ENCODE results near the gene CTXN1. TPM values are rescaled to one million over a fixed set of nuclear protein-coding genes. Genes with fewer than 3 reads are reported as not detected.

CTXN1 gene
- total and polyA plus RNA-seq, 3 donors from 2014 or later = 19.4 to 67.2 (median 40.1) TPM

- intact Hi-C loops (cut with DNase I; ENCODE audit: low total_unique reads) = no loop called here
- H3K9me3 ChIP-seq = no peaks in the 10 kb centered on the region
- no peak for DNase-seq
- H3K4me1 ChIP-seq = no peaks in the 10 kb centered on the region
- no peak overlapping the region for H3K27ac ChIP-seq
- H3K4me3 ChIP-seq = no peak overlapping the region
- 86 to 96% methylated on average over 3 of the region's 3 CpGs for WGBS, 2 donors
- TF ChIP-seq CTCF (IDR thresholded peaks at IDR 0.05) = no peak
- TF ChIP-seq POLR2A (IDR thresholded peaks at IDR 0.05) = no peak
- no peaks in the 10 kb centered on the region for H3K36me3 ChIP-seq (ENCODE audit: low read depth, missing control alignments)
- no peaks in the 10 kb centered on the region for H3K27me3 ChIP-seq
Measured at GRCh38 chr19:7881910-7882309, 44.0 kb downstream of the CTXN1 start.

DNA sequence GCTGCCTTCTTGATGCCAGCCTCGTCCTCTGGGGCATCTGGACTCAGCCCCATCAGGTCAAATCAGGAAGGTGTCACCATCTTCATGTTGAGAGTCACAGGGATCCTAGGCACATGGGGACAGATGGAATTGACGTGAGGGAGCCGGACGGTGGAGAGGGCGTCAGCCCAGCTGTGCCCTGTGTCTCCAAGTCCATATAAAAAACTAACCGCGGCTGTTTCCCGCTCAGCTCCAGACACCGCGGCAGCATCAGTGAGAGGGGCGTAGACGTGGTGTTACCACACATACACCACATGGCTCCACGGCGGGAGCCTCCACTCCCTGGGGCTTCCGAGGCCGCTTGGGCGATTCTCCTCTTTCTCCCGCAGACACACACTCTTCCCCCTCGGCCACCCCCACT lies 46.1 kb downstream of the CTXN1 start:
- 83 to 92% methylated on average over 19 of the region's 19 CpGs for WGBS, 2 donors
- H3K36me3 ChIP-seq (ENCODE audit: low read depth, missing control alignments) = no peaks in the 10 kb centered on the region
- H3K9me3 ChIP-seq = no peaks in the 10 kb centered on the region
- H3K27ac ChIP-seq = no peak overlapping the region
- no peak overlapping the region for H3K4me3 ChIP-seq
- intact Hi-C loops (cut with DNase I; ENCODE audit: low total_unique reads) = no loop called here
- H3K27me3 ChIP-seq = no peaks in the 10 kb centered on the region
- DNase-seq = no peak
- TF ChIP-seq POLR2A (IDR thresholded peaks at IDR 0.05) (no peak), CTCF (IDR thresholded peaks at IDR 0.05) (no peak)
- H3K4me1 ChIP-seq = no peaks in the 10 kb centered on the region

DNA sequence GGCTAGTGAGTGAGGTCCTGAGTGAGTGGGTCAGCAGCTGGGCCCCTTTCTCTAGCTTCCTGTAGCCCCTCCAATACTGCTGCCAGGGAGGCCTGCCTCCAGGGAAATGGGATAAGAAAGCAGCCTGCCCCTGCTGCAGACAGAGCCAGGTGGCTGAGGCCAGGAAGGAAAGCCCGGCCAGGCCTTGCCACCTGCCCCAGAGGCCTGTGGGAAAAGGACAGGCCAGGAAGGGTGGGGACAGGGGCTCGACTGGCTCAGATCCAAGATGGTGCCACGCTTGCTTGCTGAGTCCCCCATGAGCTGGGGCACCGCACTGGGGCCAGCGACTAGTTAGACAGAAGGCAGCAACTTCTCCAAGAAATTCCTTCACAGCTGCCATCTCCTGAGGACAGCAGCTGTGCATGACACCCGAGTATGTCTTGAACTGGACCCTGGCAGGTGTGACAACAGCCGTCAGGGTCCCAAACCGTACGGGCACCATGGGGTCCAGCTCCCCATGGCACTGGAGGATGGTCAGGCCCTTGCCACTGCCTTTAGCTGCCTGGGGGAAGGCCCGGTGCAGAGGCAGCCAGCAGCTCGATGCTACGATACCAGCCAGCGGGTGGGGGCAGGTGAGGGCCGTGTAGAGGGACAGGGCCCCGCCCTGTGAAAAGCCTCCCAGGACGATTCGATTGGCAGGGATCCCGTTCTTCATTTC lies 46.7 kb downstream of the CTXN1 start:
- no peak for DNase-seq
- H3K36me3 ChIP-seq (ENCODE audit: low read depth, missing control alignments) = no peaks in the 10 kb centered on the region
- intact Hi-C loops (cut with DNase I; ENCODE audit: low total_unique reads) = no loop called here
- H3K27ac ChIP-seq = no peak overlapping the region
- H3K9me3 ChIP-seq = no peaks in the 10 kb centered on the region
- no peaks in the 10 kb centered on the region for H3K27me3 ChIP-seq
- 78 to 83% methylated on average over 6 to 18 of the region's 18 CpGs for WGBS, 2 donors
- no peaks in the 10 kb centered on the region for H3K4me1 ChIP-seq
- H3K4me3 ChIP-seq = no peak overlapping the region
- TF ChIP-seq POLR2A (IDR thresholded peaks at IDR 0.05) (no peak), CTCF (IDR thresholded peaks at IDR 0.05) (no peak)

GRCh38 chr19:7877249-7877836 lies 48.6 kb downstream of the CTXN1 start:
- WGBS, 2 donors = 57 to 63% methylated on average over 6 of the region's 6 CpGs
- Histone ChIP-seq H3K4me3 (no peak overlapping the region), H3K36me3 (ENCODE audit: low read depth, missing control alignments) (no peaks in the 10 kb centered on the region), H3K9me3 (no peaks in the 10 kb centered on the region), H3K4me1 (peaks cover 7% of the 10 kb centered on the region), H3K27me3 (no peaks in the 10 kb centered on the region), H3K27ac (no peak overlapping the region)
- no peak for DNase-seq
- TF ChIP-seq CTCF (IDR thresholded peaks at IDR 0.05) (no peak), POLR2A (IDR thresholded peaks at IDR 0.05) (no peak)
- intact Hi-C loops (cut with DNase I; ENCODE audit: low total_unique reads) = no loop called here

DNA sequence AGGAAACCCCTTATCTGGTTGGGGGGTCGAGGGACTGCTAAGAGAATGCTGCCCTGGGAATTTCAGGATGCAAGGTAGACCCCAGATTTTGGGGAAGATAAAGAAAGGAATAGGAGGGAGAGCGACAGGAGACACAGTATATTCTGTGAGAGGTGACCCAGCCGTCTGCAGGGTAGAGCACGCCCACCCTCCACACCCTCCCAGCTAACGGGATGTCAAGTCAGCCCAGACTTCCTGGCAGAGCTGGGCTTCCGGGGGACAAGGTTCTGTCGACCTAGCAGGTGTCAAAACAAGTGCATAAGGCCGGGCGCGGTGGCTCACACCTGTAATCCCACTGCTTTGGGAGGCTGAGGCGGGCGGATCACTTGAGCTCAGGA lies 51.0 kb downstream of the CTXN1 start:
- H3K27ac ChIP-seq = no peak overlapping the region
- WGBS, 2 donors = 33 to 43% methylated on average over 12 of the region's 12 CpGs
- intact Hi-C loops (cut with DNase I; ENCODE audit: low total_unique reads) = no loop called here
- no peaks in the 10 kb centered on the region for H3K36me3 ChIP-seq (ENCODE audit: low read depth, missing control alignments)
- H3K4me1 ChIP-seq = peaks cover 7% of the 10 kb centered on the region
- no peaks in the 10 kb centered on the region for H3K27me3 ChIP-seq
- TF ChIP-seq POLR2A (IDR thresholded peaks at IDR 0.05) (no peak), CTCF (IDR thresholded peaks at IDR 0.05) (no peak)
- no peak overlapping the region for H3K4me3 ChIP-seq
- no peaks in the 10 kb centered on the region for H3K9me3 ChIP-seq
- no peak for DNase-seq

Measured in testis (tissue), 3 donors.